H9 (cell line): ENCODE data around the gene SWSAP1. TPM values are rescaled to one million over a fixed set of nuclear protein-coding genes. Genes with fewer than 3 reads are reported as not detected.

Source experiments
- DNase-seq: peaks from one replicate; pipeline ENCODE4 v3.0.0-alpha.2; 2017
- H2AFZ ChIP-seq: one replicate; pipeline ENCODE4 v1.6.1; 2013; ENCODE audit warnings: mild to moderate bottlenecking, low read length, control low read depth, moderate library complexity
- H2AK5ac ChIP-seq: 2 replicates; pipeline ENCODE4 v1.6.1; 2013; ENCODE audit warnings: low read length, control low read depth, mixed read lengths; ENCODE audit not compliant: insufficient read length
- H2BK120ac ChIP-seq: one replicate; pipeline ENCODE4 v1.6.1; 2013; ENCODE audit warnings: low read depth, mild to moderate bottlenecking, low read length, control low read depth, inconsistent platforms; ENCODE audit not compliant: poor library complexity, severe bottlenecking
- H2BK12ac ChIP-seq: 2 replicates; pipeline ENCODE4 v1.6.1; 2013; ENCODE audit warnings: low read length, control low read depth, mixed read lengths, low read depth; ENCODE audit not compliant: insufficient read length
- H2BK15ac ChIP-seq: 2 replicates; pipeline ENCODE4 v1.6.1; 2013; ENCODE audit warnings: low read depth, low read length, control low read depth
- H2BK20ac ChIP-seq: one replicate; pipeline ENCODE4 v1.6.1; 2013; ENCODE audit warnings: low read depth, mild to moderate bottlenecking, low read length, control low read depth, inconsistent platforms; ENCODE audit not compliant: poor library complexity, severe bottlenecking
- H2BK5ac ChIP-seq: 2 replicates; pipeline ENCODE4 v1.6.1; 2013; ENCODE audit warnings: low read length, control low read depth, mixed read lengths; ENCODE audit not compliant: insufficient read length
- H3K14ac ChIP-seq: 2 replicates; pipeline ENCODE4 v1.6.1; 2013; ENCODE audit warnings: low read length, control low read depth; ENCODE audit not compliant: insufficient read depth
- H3K18ac ChIP-seq: 2 replicates; pipeline ENCODE4 v1.6.1; 2013; ENCODE audit warnings: low read depth, mild to moderate bottlenecking, mixed read lengths, low read length, control low read depth; ENCODE audit not compliant: insufficient read length
- H3K23ac ChIP-seq: 2 replicates; pipeline ENCODE4 v1.6.1; 2013; ENCODE audit warnings: low read length, control low read depth, mixed read lengths, low read depth; ENCODE audit not compliant: insufficient read length
- H3K23me2 ChIP-seq: 2 replicates; pipeline ENCODE4 v1.6.1; 2013; ENCODE audit warnings: low read depth, mild to moderate bottlenecking, mixed read lengths, low read length, control low read depth; ENCODE audit not compliant: insufficient read length, poor library complexity, severe bottlenecking
- H3K27ac ChIP-seq: 2 replicates; pipeline ENCODE4 v1.5.1; 2013; ENCODE audit warnings: low read length, control low read depth, mixed read lengths, low read depth; ENCODE audit not compliant: insufficient read length
- H3K27me3 ChIP-seq: 2 replicates; pipeline ENCODE4 v1.6.1; 2013; ENCODE audit warnings: low read length, control low read depth, inconsistent platforms; ENCODE audit not compliant: insufficient read depth
- H3K4ac ChIP-seq: 2 replicates; pipeline ENCODE4 v1.6.1; 2013; ENCODE audit warnings: low read depth, mild to moderate bottlenecking, control low read depth, inconsistent platforms, low read length, moderate library complexity
- H3K4me1 ChIP-seq: 2 replicates; pipeline ENCODE4 v1.6.1; 2013; ENCODE audit warnings: low read length, control low read depth, inconsistent platforms; ENCODE audit not compliant: insufficient read depth
- H3K4me2 ChIP-seq: 2 replicates; pipeline ENCODE4 v1.6.1; 2013; ENCODE audit warnings: low read length, control low read depth, mixed read lengths; ENCODE audit not compliant: insufficient read length, insufficient read depth
- H3K56ac ChIP-seq: 2 replicates; pipeline ENCODE4 v1.6.1; 2013; ENCODE audit warnings: low read depth, mild to moderate bottlenecking, mixed read lengths, low read length, control low read depth; ENCODE audit not compliant: insufficient read length
- H3K79me1 ChIP-seq: 2 replicates; pipeline ENCODE4 v1.6.1; 2013; ENCODE audit warnings: low read depth, mild to moderate bottlenecking, moderate library complexity, low read length, control low read depth, inconsistent platforms; ENCODE audit not compliant: insufficient read depth, poor library complexity, severe bottlenecking
- H3K79me2 ChIP-seq: 2 replicates; pipeline ENCODE4 v1.6.1; 2013; ENCODE audit warnings: low read length, control low read depth, inconsistent platforms; ENCODE audit not compliant: insufficient read depth
- H3K9ac ChIP-seq: 2 replicates; pipeline ENCODE4 v1.6.1; 2013; ENCODE audit warnings: low read length, control low read depth, mixed read lengths; ENCODE audit not compliant: insufficient read length; ENCODE audit errors: extremely low read depth
- H3K9me3 ChIP-seq: one replicate; pipeline ENCODE4 v1.6.1; 2013; ENCODE audit warnings: low read depth, low read length, inconsistent platforms; ENCODE audit not compliant: control insufficient read depth
- H3T11ph ChIP-seq: one replicate; pipeline ENCODE4 v1.6.1; 2013; ENCODE audit warnings: mild to moderate bottlenecking, low read length, control low read depth, inconsistent platforms
- H4K20me1 ChIP-seq: one replicate; pipeline ENCODE4 v1.6.1; 2013; ENCODE audit not compliant: control insufficient read depth, insufficient read length, insufficient read depth
- H4K5ac ChIP-seq: 2 replicates; pipeline ENCODE4 v1.6.1; 2013; ENCODE audit warnings: low read depth, mild to moderate bottlenecking, mixed read lengths, low read length, control low read depth; ENCODE audit not compliant: insufficient read length
- H4K8ac ChIP-seq: replicated peaks from 2 replicates; pipeline ENCODE4 v1.6.1; 2013; ENCODE audit warnings: low read length, control low read depth, mixed read lengths, low read depth; ENCODE audit not compliant: insufficient read length
- H4K91ac ChIP-seq: 2 replicates; pipeline ENCODE4 v1.6.1; 2013; ENCODE audit warnings: low read depth, mild to moderate bottlenecking, moderate library complexity, mixed read lengths, low read length, control low read depth; ENCODE audit not compliant: insufficient read length
- H3K27ac Mint-ChIP-seq, 3 experiments: 2 replicates in 2 of 3; 3 replicates in 1 of 3; pipeline ENCODE4 v1.8.0; 2020 to 2021; ENCODE audit warnings: mixed read lengths in 3 of 3, mild to moderate bottlenecking in 1 of 3, moderate library complexity in 1 of 3
- H3K27me3 Mint-ChIP-seq: 2 replicates; pipeline ENCODE4 v1.8.0; 2021; ENCODE audit warnings: low read depth, mild to moderate bottlenecking, moderate library complexity, mixed read lengths
- H3K36me3 Mint-ChIP-seq, 3 experiments: 2 replicates in 2 of 3; 3 replicates in 1 of 3; pipeline ENCODE4 v1.8.0; 2020 to 2021; ENCODE audit warnings: low read depth in 3 of 3, mixed read lengths in 3 of 3; ENCODE audit not compliant: insufficient read depth in 1 of 3
- H3K4me1 Mint-ChIP-seq, 2 experiments: 2 replicates each; pipeline ENCODE4 v1.8.0; 2020; ENCODE audit warnings: mixed read lengths in 2 of 2
- H3K4me3 Mint-ChIP-seq, 2 experiments: 2 replicates in 1 of 2; 3 replicates in 1 of 2; pipeline ENCODE4 v1.8.0; 2020 to 2021; ENCODE audit warnings: mild to moderate bottlenecking in 2 of 2, mixed read lengths in 2 of 2, moderate library complexity in 1 of 2
- H3K9me3 Mint-ChIP-seq, 2 experiments: 2 replicates in 1 of 2; 3 replicates in 1 of 2; pipeline ENCODE4 v1.8.0; 2020; ENCODE audit warnings: mild to moderate bottlenecking in 2 of 2, mixed read lengths in 2 of 2, moderate library complexity in 1 of 2
- WGBS: extraction: QIAGEN DNeasy Blood & Tissue Kit; methylation state at CpG from one replicate; pipeline ENCODE4 v1.1.7; 2013; ENCODE audit warnings: missing lambda C conversion rate, low lambda C conversion rate, mixed read lengths; ENCODE audit not compliant: insufficient read length; ENCODE audit errors: extremely low coverage; 5-methylcytosine and 5-hydroxymethylcytosine counted together
- total RNA-seq: library from RNA; stranded (reverse); gene quantifications from 2 replicates; pipeline ENCODE4 v1.2.1, GENCODE V29; 2021
- TF ChIP-seq, protein P1 (sequence below): fragments of 200-600 bp; sonication (generic); conservative IDR thresholded peaks from 3 replicates; pipeline ENCODE4 v1.8.0; 2021; ENCODE audit warnings: antibody characterized with exemption, mild to moderate bottlenecking

Gene SWSAP1
- total RNA-seq, 1 experiment from 2014 or later, result 3.8 TPM

DNA sequence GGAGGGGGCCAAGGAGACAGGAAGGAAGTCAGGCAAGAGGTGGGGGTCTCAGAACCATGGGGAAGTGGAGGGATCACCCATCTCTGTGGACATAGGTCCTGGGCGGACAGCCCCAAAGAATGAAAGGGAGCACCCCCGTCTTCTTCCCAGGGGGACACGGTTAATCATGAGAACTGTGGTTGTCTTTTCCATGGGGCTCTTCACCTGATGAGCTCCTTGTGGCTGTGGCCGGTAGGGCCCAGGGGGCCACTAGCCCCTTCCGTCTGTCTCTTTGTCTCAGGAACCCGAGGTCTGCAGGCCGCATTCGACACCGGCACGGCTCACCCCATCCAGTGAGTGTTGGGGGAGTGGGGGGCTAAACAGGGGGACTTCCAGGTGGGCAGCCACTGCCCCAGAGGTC, 10.6 kb upstream of the SWSAP1 start:
- Histone ChIP-seq H3K79me1 (no peaks in the 10 kb centered on the region), H3K9ac (no peak overlapping the region), H3K23ac (no peak overlapping the region), H3K14ac (no peak overlapping the region; the same call in 1 of the 2 replicates), H2BK12ac (no peak overlapping the region), H3K9me3 (no peaks in the 10 kb centered on the region), H3K4me1 (no peaks in the 10 kb centered on the region; the same call in 1 of the 2 replicates), H2AFZ (no peak overlapping the region), H4K20me1 (no peaks in the 10 kb centered on the region), H3K23me2 (peaks cover 12% of the 10 kb centered on the region), H4K5ac (no peak overlapping the region), H3K27me3 (no peaks in the 10 kb centered on the region; the same call in 1 of the 2 replicates), H2BK5ac (no peak overlapping the region), H4K8ac (no peak overlapping the region), H2BK15ac (no peak overlapping the region), H3K18ac (no peak overlapping the region), H3K79me2 (no peaks in the 10 kb centered on the region), H3K4me2 (no peak overlapping the region), H2BK20ac (no peak overlapping the region), H3K27ac (no peak overlapping the region), H3K4ac (no peak overlapping the region), H3T11ph (no peak overlapping the region), H4K91ac (no peak overlapping the region), H2AK5ac (no peak overlapping the region), H3K56ac (no peak overlapping the region), H2BK120ac (no peak overlapping the region)
- H3K4me3 Mint-ChIP-seq, result no peak overlapping the region
- peaks cover 2 to 5% (median 5%) of the 10 kb centered on the region in 3 experiments; a peak in 4 of 7 replicates for H3K36me3 Mint-ChIP-seq
- no CpG with 5 or more reads among the region's 10 CpGs for WGBS
- TF ChIP-seq, protein P1, sequence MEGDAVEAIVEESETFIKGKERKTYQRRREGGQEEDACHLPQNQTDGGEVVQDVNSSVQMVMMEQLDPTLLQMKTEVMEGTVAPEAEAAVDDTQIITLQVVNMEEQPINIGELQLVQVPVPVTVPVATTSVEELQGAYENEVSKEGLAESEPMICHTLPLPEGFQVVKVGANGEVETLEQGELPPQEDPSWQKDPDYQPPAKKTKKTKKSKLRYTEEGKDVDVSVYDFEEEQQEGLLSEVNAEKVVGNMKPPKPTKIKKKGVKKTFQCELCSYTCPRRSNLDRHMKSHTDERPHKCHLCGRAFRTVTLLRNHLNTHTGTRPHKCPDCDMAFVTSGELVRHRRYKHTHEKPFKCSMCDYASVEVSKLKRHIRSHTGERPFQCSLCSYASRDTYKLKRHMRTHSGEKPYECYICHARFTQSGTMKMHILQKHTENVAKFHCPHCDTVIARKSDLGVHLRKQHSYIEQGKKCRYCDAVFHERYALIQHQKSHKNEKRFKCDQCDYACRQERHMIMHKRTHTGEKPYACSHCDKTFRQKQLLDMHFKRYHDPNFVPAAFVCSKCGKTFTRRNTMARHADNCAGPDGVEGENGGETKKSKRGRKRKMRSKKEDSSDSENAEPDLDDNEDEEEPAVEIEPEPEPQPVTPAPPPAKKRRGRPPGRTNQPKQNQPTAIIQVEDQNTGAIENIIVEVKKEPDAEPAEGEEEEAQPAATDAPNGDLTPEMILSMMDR, result no peak
- peaks cover 23% of the 10 kb centered on the region for H3K27me3 Mint-ChIP-seq
- H3K9me3 Mint-ChIP-seq, result no peaks in the 10 kb centered on the region; a peak in 1 of 5 replicates
- no peak overlapping the region for H3K27ac Mint-ChIP-seq
- no peak for DNase-seq
- H3K4me1 Mint-ChIP-seq, result peaks cover 6 to 17% of the 10 kb centered on the region in 2 experiments
